ENCODE measurements around the gene ACTRT3.

ACTRT3 gene

DNA sequence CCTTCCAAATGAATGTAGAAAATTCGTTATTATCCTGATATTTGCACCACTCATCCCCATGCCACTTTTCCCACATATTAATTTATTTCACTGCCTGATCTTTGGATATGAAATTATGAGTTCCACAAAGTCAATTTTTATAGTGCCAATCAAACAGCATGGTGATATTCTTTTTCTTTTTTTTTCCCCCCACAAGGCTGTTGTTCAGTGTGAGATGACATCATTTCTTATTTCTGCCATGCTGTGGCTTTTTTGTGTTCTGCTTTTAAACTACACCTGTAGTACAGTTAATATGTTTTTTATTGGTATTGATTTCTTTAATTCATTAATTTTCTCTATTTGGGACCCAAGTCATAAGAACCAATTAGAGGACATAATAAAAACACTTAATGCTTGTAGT is 18.4 kb upstream of the ACTRT3 start:
- H3K9ac ChIP-seq (ENCODE audit: low read depth, low read length) = no peak overlapping the region
- H3K36me3 ChIP-seq (ENCODE audit: insufficient read depth, low read length) = no peaks in the 10 kb centered on the region; the same call in none of the 2 replicates
- H3K4me1 ChIP-seq (ENCODE audit: insufficient read depth, low read length) = 0 out of 2 replicates have a peak, but pooled peaks cover 5% of the 10 kb centered on the region
- no peaks in the 10 kb centered on the region for H3K9me3 ChIP-seq (ENCODE audit: control insufficient read depth, insufficient read depth, low read length)

DNA sequence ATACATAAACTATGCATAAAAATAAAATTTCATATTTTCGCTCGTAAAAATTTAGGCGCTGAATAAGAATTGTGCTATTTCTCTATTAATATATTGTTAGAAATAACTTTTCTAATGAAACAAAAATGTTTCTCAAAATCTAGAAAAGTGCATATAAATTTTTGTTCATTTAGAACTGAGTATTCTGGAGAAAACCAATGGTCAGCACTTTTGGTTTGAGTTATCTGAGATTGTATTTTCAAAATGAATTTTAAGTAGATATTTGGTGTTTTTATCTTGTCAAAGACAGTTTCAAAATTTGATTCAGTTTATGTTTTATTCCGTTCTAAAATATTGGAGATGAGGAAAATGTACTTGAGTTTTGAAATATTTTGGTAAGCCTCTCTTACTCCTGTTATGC is 17.8 kb upstream of the ACTRT3 start:
- Histone ChIP-seq H3K9ac (ENCODE audit: low read depth, low read length) (no peak overlapping the region), H3K36me3 (ENCODE audit: insufficient read depth, low read length) (no peaks in the 10 kb centered on the region; the same call in none of the 2 replicates), H3K9me3 (ENCODE audit: control insufficient read depth, insufficient read depth, low read length) (no peaks in the 10 kb centered on the region), H3K4me1 (ENCODE audit: insufficient read depth, low read length) (0 out of 2 replicates have a peak, but pooled peaks cover 5% of the 10 kb centered on the region)

DNA sequence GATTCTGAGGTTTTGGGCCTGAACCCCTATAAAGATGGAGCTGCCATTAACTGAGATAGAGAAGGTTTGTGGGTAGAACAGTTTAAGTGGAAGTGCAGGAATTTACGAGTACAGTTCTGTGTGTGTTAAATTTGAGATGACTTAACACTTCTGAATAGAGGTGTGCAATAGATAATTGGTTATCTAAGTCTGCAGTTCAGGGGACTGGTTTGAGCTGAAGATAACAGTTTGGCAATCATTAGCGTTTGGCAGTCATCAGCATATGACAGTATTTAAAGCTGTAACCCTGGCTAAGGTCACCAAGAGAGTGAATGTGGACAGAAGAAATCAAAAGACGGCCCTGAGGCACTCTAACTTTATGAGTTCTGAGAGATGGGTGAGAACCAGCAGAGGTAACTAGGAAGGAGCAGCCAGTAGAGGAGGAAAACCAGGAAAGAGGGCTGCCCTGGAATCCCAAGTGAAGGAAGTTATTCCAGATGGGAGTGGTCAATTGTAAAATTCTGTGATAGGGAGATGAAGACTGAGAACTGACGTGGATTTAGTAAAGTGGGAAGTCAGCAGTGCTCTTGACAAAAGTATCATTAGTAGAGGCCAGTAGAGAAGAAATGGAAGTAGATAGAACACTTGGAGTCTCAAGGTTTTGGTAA is 12.0 kb upstream of the ACTRT3 start:
- Histone ChIP-seq H3K9ac (ENCODE audit: low read depth, low read length) (no peak overlapping the region), H3K4me1 (ENCODE audit: insufficient read depth, low read length) (no peaks in the 10 kb centered on the region), H3K36me3 (ENCODE audit: insufficient read depth, low read length) (peaks cover 28% of the 10 kb centered on the region), H3K9me3 (ENCODE audit: control insufficient read depth, insufficient read depth, low read length) (no peaks in the 10 kb centered on the region)

DNA sequence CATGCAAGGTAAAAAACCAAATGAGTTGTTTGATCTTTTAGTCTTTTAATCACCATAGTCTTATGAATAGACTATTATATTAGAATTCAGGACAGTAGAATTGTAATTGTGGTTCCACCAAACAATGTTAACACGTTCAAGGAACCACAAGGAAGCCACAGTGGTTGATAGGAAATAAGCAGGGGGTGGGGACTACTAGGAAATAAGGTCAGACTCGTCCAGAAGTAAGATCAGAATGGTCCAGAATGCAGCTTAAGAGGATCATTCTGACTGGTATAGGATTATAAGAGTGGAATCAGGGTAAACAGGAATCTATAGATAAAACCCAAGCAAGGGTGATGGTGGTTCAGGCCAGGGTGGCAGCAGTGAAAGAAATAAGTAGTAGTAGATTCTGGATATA is 11.4 kb upstream of the ACTRT3 start:
- Histone ChIP-seq H3K9ac (ENCODE audit: low read depth, low read length) (no peak overlapping the region), H3K4me1 (ENCODE audit: insufficient read depth, low read length) (no peaks in the 10 kb centered on the region; the same call in 1 of the 2 replicates), H3K36me3 (ENCODE audit: insufficient read depth, low read length) (peaks cover 28% of the 10 kb centered on the region), H3K9me3 (ENCODE audit: control insufficient read depth, insufficient read depth, low read length) (no peaks in the 10 kb centered on the region)

DNA sequence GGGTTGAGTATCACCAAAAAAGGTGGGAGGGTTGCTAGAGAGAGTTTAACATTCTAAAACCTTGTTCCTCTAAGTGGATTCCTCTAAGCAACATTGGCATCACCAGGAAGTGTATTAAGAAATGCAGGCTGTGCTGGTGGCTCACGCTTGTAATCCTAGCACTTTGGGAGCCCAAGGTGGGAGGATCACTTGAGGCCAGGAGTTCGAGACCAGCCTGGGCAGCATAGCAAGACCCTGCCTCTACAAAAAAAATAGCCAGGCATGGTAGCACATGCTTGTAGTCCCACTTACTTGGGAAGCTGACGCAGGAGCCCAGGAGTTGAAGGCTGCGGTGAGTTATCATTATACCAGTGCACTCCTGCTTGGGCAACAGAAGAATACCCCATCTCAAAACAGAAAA is 8.5 kb upstream of the ACTRT3 start:
- Histone ChIP-seq H3K4me1 (ENCODE audit: insufficient read depth, low read length) (peaks cover 6% of the 10 kb centered on the region; the same call in 1 of the 2 replicates), H3K9ac (ENCODE audit: low read depth, low read length) (no peak overlapping the region), H3K36me3 (ENCODE audit: insufficient read depth, low read length) (peaks cover 31% of the 10 kb centered on the region), H3K9me3 (ENCODE audit: control insufficient read depth, insufficient read depth, low read length) (no peaks in the 10 kb centered on the region)

DNA sequence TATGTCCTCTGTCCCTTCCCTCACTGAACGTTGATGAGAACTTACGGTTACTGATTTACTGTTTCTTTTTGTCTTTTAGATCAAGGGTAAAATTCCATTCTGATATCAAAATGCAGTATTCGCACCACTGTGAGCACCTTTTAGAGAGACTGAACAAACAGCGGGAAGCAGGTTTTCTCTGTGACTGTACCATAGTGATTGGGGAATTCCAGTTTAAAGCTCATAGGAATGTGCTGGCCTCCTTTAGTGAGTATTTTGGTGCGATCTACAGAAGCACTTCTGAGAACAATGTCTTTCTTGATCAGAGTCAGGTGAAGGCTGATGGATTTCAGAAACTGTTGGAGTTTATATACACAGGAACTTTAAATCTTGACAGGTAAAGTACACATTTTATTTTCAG is 4.8 kb upstream of the ACTRT3 start:
- no peaks in the 10 kb centered on the region for H3K9me3 ChIP-seq (ENCODE audit: control insufficient read depth, insufficient read depth, low read length)
- peak overlapping the region; percentile 83; the same call in 1 of the 2 replicates for H3K9ac ChIP-seq (ENCODE audit: low read depth, low read length)
- peaks cover 6% of the 10 kb centered on the region; the same call in 1 of the 2 replicates for H3K4me1 ChIP-seq (ENCODE audit: insufficient read depth, low read length)
- peaks cover 17% of the 10 kb centered on the region for H3K36me3 ChIP-seq (ENCODE audit: insufficient read depth, low read length)

DNA sequence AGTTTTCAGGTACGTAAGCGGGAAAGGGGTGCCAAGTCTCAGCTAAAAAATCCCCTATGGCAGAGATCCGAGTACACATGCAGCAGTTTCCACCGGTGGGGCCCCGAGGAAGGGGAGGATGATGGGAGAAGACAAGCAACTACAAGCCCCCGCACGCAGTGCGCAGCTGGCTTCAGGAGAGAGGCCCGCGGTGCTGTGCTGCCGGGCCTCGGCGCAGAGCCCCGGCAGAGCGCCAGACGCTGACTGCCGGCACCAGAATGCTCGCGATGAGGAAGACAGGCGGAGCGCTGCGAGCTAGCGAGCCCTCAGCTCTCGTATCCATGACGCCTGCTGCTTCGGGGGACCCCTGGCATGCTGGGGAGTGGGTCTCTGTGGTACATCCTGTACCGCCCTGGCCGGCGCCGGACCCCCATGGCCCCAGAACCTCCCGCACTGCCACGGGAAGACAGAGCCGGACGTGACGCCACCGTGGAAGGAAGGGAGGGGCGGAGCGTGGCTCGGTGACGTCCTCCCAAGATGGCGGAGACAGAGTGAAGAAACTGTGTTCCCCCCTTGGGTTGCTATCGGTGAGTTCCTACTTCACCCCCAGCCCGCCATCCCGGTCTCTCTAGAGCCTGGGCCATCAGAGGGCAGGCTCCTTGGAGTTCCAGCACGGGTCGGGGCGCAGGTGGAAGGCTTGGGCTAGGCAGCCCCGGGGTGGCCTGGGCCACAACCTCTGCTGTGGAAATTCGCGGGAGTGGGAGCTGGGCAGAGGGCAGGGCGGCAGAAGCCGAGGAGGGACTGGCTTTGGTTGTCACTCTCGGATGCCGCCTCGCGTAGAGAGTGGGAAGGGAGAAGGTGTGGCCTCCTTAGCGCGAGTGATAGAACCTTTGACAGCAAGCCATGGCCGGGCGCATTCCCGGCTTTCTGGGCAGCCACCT is 3.8 kb upstream of the ACTRT3 start, which contains the start of gene MYNN:
Gene MYNN (plus strand): TSS at position 500 of the 920 bp plus-strand sequence. CDS start 900 bp downstream, outside the sequence.
- peak within 1 kb of the TSS; percentile 83 for H3K9ac ChIP-seq (ENCODE audit: low read depth, low read length)
- peaks cover 12% of the 10 kb centered on the region; the same call in 1 of the 2 replicates for H3K36me3 ChIP-seq (ENCODE audit: insufficient read depth, low read length)
- H3K4me1 ChIP-seq (ENCODE audit: insufficient read depth, low read length) = peaks cover 6% of the 10 kb centered on the region; the same call in 1 of the 2 replicates
- no peaks in the 10 kb centered on the region for H3K9me3 ChIP-seq (ENCODE audit: control insufficient read depth, insufficient read depth, low read length)

DNA sequence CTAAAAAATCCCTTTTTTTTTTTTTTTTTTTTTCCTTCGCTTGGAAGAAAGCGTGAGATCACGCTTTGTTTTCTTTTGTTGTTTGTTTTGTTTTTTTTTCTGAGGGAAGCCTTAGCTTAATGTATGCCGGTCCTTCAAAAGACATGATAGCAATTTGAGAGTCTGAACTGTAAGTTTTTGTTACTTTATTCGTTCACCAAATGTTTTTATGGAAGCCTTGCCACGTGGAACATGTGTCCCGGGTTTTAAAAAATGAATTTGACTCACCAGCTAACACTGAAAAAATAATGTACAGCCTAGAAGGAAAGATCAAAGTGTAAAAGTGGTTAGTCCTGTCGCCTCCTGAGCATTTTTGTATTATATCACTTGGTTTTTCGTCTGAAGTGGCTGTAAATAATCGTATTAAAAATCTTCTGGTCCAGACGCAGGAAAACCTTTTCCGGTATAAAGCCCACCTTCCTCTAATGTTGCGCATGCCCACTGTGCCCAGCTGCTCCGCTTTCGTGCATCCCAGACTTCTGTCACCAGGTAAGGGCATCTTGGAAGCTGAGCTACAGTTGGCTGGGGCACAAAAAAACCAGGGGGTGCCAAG is 3.0 kb upstream of the ACTRT3 start:
- peaks cover 6% of the 10 kb centered on the region; the same call in 1 of the 2 replicates for H3K4me1 ChIP-seq (ENCODE audit: insufficient read depth, low read length)
- peak overlapping the region; percentile 83 for H3K9ac ChIP-seq (ENCODE audit: low read depth, low read length)
- peaks cover 9% of the 10 kb centered on the region; the same call in 1 of the 2 replicates for H3K36me3 ChIP-seq (ENCODE audit: insufficient read depth, low read length)
- H3K9me3 ChIP-seq (ENCODE audit: control insufficient read depth, insufficient read depth, low read length) = no peaks in the 10 kb centered on the region

DNA sequence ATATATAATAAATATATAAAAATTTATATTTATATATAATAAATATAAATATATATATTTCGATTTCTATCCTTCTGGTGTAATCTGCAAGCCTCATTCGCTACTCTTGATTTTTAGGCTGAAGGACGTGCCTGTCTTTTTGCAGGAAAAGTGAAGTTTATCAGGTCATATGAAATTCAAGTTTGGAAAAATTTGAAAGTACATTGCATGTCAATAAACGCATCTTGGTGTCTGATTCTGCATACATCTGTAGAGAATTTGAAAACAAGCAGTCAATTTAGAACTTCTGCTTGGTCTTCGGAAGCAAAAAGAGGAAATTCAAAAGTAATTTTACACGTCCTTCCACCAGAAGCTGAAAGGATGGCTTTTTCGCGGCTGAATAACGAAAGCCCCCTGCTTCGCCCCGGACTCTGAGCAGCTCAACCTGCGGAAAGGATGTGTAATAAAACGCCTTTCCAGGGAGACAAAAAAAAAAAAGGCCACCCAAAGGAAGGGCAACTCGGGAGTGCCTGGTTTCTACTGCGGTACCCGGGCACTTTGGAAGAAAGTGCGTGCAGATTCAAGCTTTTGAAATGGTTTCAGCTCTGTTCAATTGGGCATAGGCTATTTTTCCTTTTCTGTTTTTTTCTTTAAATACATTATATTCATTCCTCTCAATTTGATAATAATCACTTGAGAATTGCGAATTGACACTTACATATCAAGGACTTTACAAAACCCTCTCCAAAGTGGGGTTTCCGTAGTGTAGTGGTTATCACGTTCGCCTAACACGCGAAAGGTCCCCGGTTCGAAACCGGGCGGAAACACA is 2.3 kb upstream of the ACTRT3 start:
- H3K9ac ChIP-seq (ENCODE audit: low read depth, low read length) = peak overlapping the region; percentile 83
- H3K36me3 ChIP-seq (ENCODE audit: insufficient read depth, low read length) = peaks cover 3% of the 10 kb centered on the region; the same call in 1 of the 2 replicates
- H3K4me1 ChIP-seq (ENCODE audit: insufficient read depth, low read length) = peaks cover 6% of the 10 kb centered on the region; the same call in 1 of the 2 replicates
- no peaks in the 10 kb centered on the region for H3K9me3 ChIP-seq (ENCODE audit: control insufficient read depth, insufficient read depth, low read length)

DNA sequence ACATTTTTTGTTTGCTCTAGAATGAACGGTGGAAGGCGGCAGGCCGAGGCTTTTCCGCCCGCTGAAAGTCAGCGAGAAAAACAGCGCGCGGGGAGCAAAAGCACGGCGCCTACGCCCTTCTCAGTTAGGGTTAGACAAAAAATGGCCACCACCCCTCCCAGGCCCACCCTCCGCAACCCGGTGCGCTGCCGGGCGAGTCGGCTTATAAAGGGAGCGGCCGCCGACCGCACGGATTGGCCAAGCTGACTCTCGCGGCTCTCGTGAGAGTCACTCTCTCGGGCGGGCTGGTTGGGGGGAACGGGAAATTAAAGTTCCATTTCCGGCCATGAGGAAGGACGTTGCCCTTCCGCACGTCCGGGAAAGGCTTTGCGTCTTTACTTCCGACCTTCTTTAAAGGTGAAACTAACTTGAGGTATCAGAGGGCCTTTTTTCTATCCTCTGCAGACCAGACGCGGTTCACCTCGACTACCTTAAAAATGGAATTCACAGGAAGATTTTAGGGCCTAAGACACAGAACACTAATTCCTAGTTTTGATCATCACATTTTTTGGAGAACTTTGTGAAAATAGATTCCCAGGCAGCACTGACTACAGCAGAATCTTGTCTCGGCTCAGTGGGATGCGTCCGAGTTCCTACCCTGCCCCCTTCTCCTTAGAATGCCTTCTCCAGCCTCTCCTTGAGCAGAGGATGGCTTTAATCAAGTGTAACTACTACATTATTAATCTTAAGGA is 4.3 kb downstream of the ACTRT3 start, which contains the start of gene TERC:
Gene TERC (minus strand): TSS at position 179 of the 731 bp plus-strand sequence.
- Histone ChIP-seq H3K9ac (ENCODE audit: low read depth, low read length) (peak within 1 kb of the TSS; percentile 97), H3K9me3 (ENCODE audit: control insufficient read depth, insufficient read depth, low read length) (peaks cover 4% of the 10 kb centered on the region), H3K36me3 (ENCODE audit: insufficient read depth, low read length) (no peaks in the 10 kb centered on the region), H3K4me1 (ENCODE audit: insufficient read depth, low read length) (no peaks in the 10 kb centered on the region)

DNA sequence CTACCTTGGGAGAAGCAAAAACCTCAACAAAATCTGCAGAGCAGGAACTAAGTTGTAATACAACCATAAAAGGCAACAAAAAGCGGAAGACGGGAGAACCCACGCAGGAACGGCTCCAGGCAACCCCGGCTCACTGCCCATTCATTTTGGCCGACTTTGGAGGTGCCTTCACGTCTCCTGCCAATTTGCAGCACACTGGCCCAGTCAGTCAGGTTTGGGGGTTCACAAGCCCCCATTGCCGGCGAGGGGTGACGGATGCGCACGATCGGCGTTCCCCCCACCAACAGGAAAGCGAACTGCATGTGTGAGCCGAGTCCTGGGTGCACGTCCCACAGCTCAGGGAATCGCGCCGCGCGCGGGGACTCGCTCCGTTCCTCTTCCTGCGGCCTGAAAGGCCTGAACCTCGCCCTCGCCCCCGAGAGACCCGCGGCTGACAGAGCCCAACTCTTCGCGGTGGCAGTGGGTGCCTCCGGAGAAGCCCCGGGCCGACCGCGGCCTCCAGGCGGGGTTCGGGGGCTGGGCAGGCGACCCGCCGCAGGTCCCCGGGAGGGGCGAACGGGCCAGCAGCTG is 5.0 kb downstream of the ACTRT3 start:
- Histone ChIP-seq H3K4me1 (ENCODE audit: insufficient read depth, low read length) (no peaks in the 10 kb centered on the region), H3K9me3 (ENCODE audit: control insufficient read depth, insufficient read depth, low read length) (peaks cover 4% of the 10 kb centered on the region), H3K9ac (ENCODE audit: low read depth, low read length) (peak overlapping the region; percentile 97), H3K36me3 (ENCODE audit: insufficient read depth, low read length) (no peaks in the 10 kb centered on the region)

DNA sequence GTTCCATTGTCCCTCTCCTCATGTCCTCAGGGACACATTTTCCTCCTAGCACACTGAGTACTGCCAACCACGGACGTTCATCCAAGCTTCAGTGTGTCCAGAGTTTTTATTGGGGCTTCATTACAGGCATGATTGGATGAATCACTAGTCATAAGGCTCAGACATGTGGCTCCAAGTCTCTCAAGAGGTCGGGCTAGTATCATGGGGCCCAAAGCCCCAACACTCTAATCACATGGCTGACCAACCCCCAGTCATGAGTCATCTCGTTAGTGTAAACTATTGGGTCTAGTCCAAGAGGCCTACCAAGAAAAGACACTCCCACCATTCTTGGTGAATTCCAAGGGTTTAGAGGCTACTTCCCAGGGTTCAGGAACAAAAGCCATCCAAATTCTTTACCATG is 8.9 kb downstream of the ACTRT3 start:
- Histone ChIP-seq H3K4me1 (ENCODE audit: insufficient read depth, low read length) (no peaks in the 10 kb centered on the region), H3K9me3 (ENCODE audit: control insufficient read depth, insufficient read depth, low read length) (peaks cover 4% of the 10 kb centered on the region; the same call in 1 of the 2 replicates), H3K36me3 (ENCODE audit: insufficient read depth, low read length) (no peaks in the 10 kb centered on the region), H3K9ac (ENCODE audit: low read depth, low read length) (no peak overlapping the region)

DNA sequence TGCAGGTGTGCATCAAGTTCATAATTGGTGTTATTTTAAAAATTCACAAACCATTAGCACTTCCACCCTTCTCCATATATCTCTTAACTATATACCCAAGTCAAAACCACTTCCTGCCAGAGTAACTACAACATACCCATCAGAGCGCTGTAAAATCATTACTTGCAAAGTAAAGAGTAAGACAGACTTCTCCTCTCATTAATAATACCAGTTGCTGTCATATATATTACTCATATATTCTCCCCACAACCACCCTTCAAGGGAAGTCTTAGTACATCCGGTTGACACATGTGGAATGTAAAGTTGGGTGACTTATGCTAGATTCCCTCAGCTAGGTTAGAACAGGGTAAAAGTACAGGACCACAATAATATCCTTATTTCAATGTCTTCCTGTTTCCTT is 10.1 kb downstream of the ACTRT3 start:
- no peak overlapping the region for H3K9ac ChIP-seq (ENCODE audit: low read depth, low read length)
- H3K4me1 ChIP-seq (ENCODE audit: insufficient read depth, low read length) = peaks cover 7% of the 10 kb centered on the region; the same call in 1 of the 2 replicates
- peaks cover 4% of the 10 kb centered on the region; the same call in 1 of the 2 replicates for H3K9me3 ChIP-seq (ENCODE audit: control insufficient read depth, insufficient read depth, low read length)
- no peaks in the 10 kb centered on the region for H3K36me3 ChIP-seq (ENCODE audit: insufficient read depth, low read length)
